SU-DHL-6 (cell line): Measurements from ENCODE around the gene FCHSD1.

Source experiments
- H2AFZ ChIP-seq: fragments of 200-600 bp; sonication (generic); 2 replicates; pipeline ENCODE4 v1.6.1; 2014; ENCODE audit warnings: low read depth, mild to moderate bottlenecking, moderate library complexity, mixed read lengths, antibody characterized with exemption, low read length; ENCODE audit not compliant: severe bottlenecking
- H3F3A ChIP-seq: fragments of 200-600 bp; shearing (Covaris generic); 2 replicates; pipeline ENCODE4 v1.6.0; 2016; ENCODE audit warnings: antibody characterized with exemption, mild to moderate bottlenecking; ENCODE audit not compliant: insufficient read depth
- H3K27ac ChIP-seq: fragments of 200-600 bp; sonication (generic); 2 replicates; pipeline ENCODE4 v1.5.1; 2016; ENCODE audit warnings: low read depth, mild to moderate bottlenecking, low read length, moderate library complexity, mixed read lengths
- H3K27me3 ChIP-seq: fragments of 200-600 bp; sonication (generic), shearing (Covaris generic); 2 replicates; pipeline ENCODE4 v1.6.0; 2014; ENCODE audit warnings: mild to moderate bottlenecking, low read length
- H3K36me3 ChIP-seq: fragments of 200-600 bp; sonication (generic); 2 replicates; pipeline ENCODE4 v1.6.1; 2014; ENCODE audit warnings: mild to moderate bottlenecking, low read length, mixed read lengths
- H3K4me2 ChIP-seq: fragments of 300-600, 200-600 bp; shearing (Covaris generic), sonication (generic); 2 replicates; pipeline ENCODE4 v1.6.0; 2014; ENCODE audit warnings: low read length, low read depth, mild to moderate bottlenecking; ENCODE audit not compliant: poor library complexity, severe bottlenecking
- H3K4me3 ChIP-seq: fragments of 200-600 bp; sonication (generic); 2 replicates; pipeline ENCODE4 v1.5.1; 2014; ENCODE audit warnings: antibody characterized with exemption, low read length, mild to moderate bottlenecking, mixed read lengths; ENCODE audit not compliant: insufficient read depth, poor library complexity, severe bottlenecking
- H3K79me2 ChIP-seq: fragments of 200-600 bp; sonication (generic); 2 replicates; pipeline ENCODE4 v1.6.1; 2014; ENCODE audit warnings: mild to moderate bottlenecking, low read length, moderate library complexity; ENCODE audit not compliant: insufficient read depth
- H3K9ac ChIP-seq: fragments of 200-600 bp; sonication (generic); 2 replicates; pipeline ENCODE4 v1.7.0; 2014; ENCODE audit warnings: mild to moderate bottlenecking, low read length
- H3K9me2 ChIP-seq: fragments of 200-600 bp; sonication (generic); replicated peaks from 2 replicates; pipeline ENCODE4 v1.6.1; 2014; ENCODE audit warnings: low read length; ENCODE audit not compliant: insufficient read depth
- H3K9me3 ChIP-seq: fragments of 200-600 bp; sonication (generic); 2 replicates; pipeline ENCODE4 v1.6.1; 2014; ENCODE audit warnings: low read length, mixed read lengths; ENCODE audit not compliant: insufficient read depth
- H4K20me1 ChIP-seq: fragments of 200-600 bp; sonication (generic); 2 replicates; pipeline ENCODE4 v1.6.1; 2014; ENCODE audit warnings: low read depth, mild to moderate bottlenecking, antibody characterized with exemption, low read length, moderate library complexity, mixed read lengths
- EZH2phosphoT487 ChIP-seq: fragments of 200-600 bp; sonication (generic), shearing (Covaris generic); conservative IDR thresholded peaks from 2 replicates; pipeline ENCODE4 v1.6.1; 2018; ENCODE audit warnings: mild to moderate bottlenecking, antibody characterized with exemption, low read length, moderate library complexity, mixed read lengths
- TF ChIP-seq, protein P1 (sequence below): fragments of 200-600 bp; sonication (generic); IDR thresholded peaks from one replicate; pipeline ENCODE4 v1.5.1; 2017; ENCODE audit warnings: antibody characterized with exemption, mild to moderate bottlenecking, low read length, moderate library complexity; ENCODE audit not compliant: insufficient read depth, poor library complexity, severe bottlenecking

Gene FCHSD1

DNA sequence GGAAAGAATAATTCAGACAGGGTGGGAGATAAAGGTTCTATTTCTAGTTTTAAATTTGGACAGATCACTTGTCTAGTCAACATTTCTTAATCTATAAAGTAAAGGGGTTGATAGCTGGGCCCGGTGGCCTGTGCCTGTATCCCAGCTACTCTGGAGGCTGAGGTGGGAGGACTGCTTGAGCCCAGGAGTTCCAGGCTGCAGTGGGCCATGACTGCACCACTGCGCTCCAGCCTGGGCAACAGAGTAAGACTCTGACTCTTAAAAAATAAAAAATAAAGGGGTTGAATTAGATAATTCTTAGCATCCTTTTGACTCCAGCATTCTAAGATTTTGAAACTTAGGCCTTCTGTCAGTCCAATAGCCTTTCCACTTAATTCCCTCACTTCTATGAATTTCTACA is 43.2 kb downstream of the FCHSD1 start:
- Histone ChIP-seq H3K9ac (no peak overlapping the region), H3K27ac (no peak overlapping the region), H2AFZ (no peak overlapping the region), H4K20me1 (peaks cover 24% of the 10 kb centered on the region), H3K79me2 (peaks cover 94% of the 10 kb centered on the region), H3K9me3 (no peaks in the 10 kb centered on the region), H3F3A (peaks cover 18% of the 10 kb centered on the region), H3K27me3 (no peaks in the 10 kb centered on the region), H3K36me3 (peaks cover 4% of the 10 kb centered on the region; the same call in 1 of the 2 replicates), H3K4me2 (no peak overlapping the region), H3K9me2 (no peaks in the 10 kb centered on the region), H3K4me3 (no peak overlapping the region)
- no peak for TF ChIP-seq EZH2phosphoT487
- TF ChIP-seq, protein P1, sequence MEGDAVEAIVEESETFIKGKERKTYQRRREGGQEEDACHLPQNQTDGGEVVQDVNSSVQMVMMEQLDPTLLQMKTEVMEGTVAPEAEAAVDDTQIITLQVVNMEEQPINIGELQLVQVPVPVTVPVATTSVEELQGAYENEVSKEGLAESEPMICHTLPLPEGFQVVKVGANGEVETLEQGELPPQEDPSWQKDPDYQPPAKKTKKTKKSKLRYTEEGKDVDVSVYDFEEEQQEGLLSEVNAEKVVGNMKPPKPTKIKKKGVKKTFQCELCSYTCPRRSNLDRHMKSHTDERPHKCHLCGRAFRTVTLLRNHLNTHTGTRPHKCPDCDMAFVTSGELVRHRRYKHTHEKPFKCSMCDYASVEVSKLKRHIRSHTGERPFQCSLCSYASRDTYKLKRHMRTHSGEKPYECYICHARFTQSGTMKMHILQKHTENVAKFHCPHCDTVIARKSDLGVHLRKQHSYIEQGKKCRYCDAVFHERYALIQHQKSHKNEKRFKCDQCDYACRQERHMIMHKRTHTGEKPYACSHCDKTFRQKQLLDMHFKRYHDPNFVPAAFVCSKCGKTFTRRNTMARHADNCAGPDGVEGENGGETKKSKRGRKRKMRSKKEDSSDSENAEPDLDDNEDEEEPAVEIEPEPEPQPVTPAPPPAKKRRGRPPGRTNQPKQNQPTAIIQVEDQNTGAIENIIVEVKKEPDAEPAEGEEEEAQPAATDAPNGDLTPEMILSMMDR = no peak

DNA sequence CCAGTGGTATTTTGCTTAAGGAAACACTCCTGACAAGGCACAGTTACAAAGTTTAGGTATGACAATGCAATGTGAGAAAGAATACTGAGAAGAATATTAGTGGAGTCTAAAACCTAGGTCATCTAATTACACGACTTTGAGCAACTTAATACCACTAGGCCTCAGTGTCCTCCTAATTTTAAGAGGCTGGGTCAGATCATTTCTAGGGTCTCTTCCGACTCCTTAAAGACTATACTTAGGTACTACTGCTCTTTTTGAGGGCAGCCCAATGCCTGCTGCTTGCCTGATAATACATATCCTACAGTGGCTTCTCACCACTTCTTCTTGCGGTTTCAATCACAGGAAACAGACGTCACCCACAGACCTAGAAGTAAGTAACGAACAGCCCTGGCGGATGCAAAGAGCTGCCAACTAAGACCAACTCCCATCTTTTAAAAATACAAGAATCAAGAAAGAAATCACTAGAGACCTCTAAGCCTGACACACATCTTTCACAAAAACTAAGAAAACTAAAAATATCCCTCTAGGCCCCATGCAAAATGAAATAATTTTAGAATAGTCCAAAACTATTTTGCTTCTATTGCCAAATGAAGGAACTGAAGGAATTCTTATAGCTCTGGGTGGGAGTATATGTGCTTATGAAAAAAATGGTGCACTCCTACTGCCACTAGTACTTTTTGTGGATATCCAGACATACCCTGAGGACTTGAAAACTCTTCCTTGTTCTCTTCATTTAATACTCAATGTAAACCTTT is 45.5 kb downstream of the FCHSD1 start:
- TF ChIP-seq EZH2phosphoT487 = no peak
- TF ChIP-seq, protein P1 = no peak
- H3K4me3 ChIP-seq = peak overlapping the region; percentile 35
- no peak overlapping the region for H3K9ac ChIP-seq
- peak overlapping the region; percentile 71 for H3K4me2 ChIP-seq
- peak overlapping the region; percentile 80 for H3K27ac ChIP-seq
- no peaks in the 10 kb centered on the region for H3K9me2 ChIP-seq
- H3K79me2 ChIP-seq = peaks cover 92% of the 10 kb centered on the region
- H3K27me3 ChIP-seq = no peaks in the 10 kb centered on the region
- peaks cover 31% of the 10 kb centered on the region for H4K20me1 ChIP-seq
- H3K9me3 ChIP-seq = no peaks in the 10 kb centered on the region
- no peak overlapping the region for H2AFZ ChIP-seq
- no peaks in the 10 kb centered on the region for H3K36me3 ChIP-seq
- H3F3A ChIP-seq = peaks cover 18% of the 10 kb centered on the region

DNA sequence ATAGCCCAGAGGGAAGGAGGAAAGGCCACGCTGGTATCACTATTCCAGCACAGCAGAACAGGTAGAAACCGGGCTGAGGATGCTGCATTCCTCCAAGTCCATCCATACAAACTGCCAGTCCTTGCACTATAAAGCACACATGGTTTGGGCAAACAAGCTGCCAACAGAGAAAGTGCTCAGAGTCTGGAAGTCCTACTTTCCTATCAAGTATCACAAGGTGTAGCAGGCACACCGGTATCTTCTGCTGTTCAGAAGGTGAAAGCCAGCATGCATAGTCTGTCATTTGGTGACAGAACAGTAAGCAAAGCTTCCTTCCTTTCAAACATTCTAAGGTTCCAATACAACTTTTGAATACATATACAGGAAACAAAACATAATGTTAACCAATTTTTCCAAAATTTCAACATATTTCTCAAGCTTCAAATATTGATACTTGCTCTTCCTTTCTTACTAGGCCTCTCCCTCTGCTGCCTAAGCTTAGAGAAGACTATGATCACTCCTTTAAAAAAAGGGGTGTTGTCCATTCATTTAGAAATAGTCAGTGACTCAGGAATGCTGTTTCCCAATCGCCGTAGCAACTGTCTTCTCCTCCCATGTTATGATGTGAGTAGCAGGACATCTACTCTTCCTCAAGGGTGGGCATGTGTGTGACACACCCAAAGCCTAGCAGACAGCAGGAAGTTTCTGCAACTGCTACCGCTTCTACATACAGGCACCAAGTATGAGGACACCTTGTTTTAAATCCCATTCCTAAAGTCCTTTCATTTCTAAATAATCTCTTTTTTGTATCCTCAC is 47.1 kb downstream of the FCHSD1 start:
- Histone ChIP-seq H3K79me2 (peaks cover 93% of the 10 kb centered on the region), H3K9me2 (no peaks in the 10 kb centered on the region), H3K27ac (no peak overlapping the region), H3K27me3 (no peaks in the 10 kb centered on the region), H3K36me3 (no peaks in the 10 kb centered on the region), H3F3A (peaks cover 18% of the 10 kb centered on the region), H3K4me2 (no peak overlapping the region), H4K20me1 (peaks cover 33% of the 10 kb centered on the region), H3K9me3 (no peaks in the 10 kb centered on the region), H2AFZ (no peak overlapping the region), H3K9ac (no peak overlapping the region), H3K4me3 (no peak overlapping the region)
- no peak for TF ChIP-seq EZH2phosphoT487
- TF ChIP-seq, protein P1 = no peak
